Adrenal gland (tissue), 5 donors: Measurements from ENCODE around the gene NEK2.

Experiments
- POLR2A ChIP-seq, 2 donors: fragments of 450-650 bp; IDR thresholded peaks; one replicate each; pipeline ENCODE4 v1.6.1; 2017; ENCODE audit warnings: antibody characterized with exemption in 2 of 2, mild to moderate bottlenecking in 2 of 2, moderate library complexity in 1 of 2
- TF ChIP-seq, protein P1 (sequence below), 6 experiments: fragments of 450-650 bp in 4 of 6; fragments of 200-600 bp in 2 of 6; sonication (generic) in 1 of 6; IDR thresholded peaks; 1 replicate in 5 of 6; 2 replicates in 1 of 6; pipeline versions ENCODE4 v1.5.1 to v1.8.0; 2016 to 2021; ENCODE audit warnings: antibody characterized with exemption in 6 of 6, mild to moderate bottlenecking in 2 of 6, moderate library complexity in 1 of 6
- donor health status: DM: no; HTN: no; CAD: no.

DNA sequence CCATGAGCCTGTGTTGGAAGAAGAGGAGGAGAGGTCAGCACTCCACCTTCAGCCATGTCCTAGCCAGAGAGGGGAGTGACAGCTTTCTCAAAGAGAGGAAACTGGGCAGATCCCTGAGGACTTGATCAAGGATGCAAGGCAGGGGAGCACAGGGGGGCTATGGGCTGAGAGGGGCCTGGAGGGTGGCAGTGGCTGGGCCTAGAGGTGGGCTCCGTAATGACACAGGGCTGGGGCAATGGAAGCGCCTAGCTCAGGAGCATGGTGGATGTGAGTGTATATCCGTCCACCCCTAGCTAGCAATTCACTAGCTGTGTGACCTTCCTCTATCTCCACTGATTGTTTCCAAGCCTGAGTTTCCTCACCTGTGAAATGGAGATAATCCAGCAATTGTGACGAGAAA, 32.6 kb downstream of the NEK2 start:
- TF ChIP-seq, protein P1, sequence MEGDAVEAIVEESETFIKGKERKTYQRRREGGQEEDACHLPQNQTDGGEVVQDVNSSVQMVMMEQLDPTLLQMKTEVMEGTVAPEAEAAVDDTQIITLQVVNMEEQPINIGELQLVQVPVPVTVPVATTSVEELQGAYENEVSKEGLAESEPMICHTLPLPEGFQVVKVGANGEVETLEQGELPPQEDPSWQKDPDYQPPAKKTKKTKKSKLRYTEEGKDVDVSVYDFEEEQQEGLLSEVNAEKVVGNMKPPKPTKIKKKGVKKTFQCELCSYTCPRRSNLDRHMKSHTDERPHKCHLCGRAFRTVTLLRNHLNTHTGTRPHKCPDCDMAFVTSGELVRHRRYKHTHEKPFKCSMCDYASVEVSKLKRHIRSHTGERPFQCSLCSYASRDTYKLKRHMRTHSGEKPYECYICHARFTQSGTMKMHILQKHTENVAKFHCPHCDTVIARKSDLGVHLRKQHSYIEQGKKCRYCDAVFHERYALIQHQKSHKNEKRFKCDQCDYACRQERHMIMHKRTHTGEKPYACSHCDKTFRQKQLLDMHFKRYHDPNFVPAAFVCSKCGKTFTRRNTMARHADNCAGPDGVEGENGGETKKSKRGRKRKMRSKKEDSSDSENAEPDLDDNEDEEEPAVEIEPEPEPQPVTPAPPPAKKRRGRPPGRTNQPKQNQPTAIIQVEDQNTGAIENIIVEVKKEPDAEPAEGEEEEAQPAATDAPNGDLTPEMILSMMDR (IDR thresholded peaks at IDR 0.05), result no peak
- no peak for TF ChIP-seq POLR2A (IDR thresholded peaks at IDR 0.05)
